A673 (cell line): ENCODE data around the gene ZMYM4.

Source experiments
- EZH2 ChIP-seq: fragments of 200-600 bp; sonication (generic); IDR thresholded peaks from 2 replicates; pipeline ENCODE4 v1.6.1; 2017; ENCODE audit warnings: borderline replicate concordance, low read depth, mild to moderate bottlenecking, mixed read lengths, antibody characterized with exemption, low read length; ENCODE audit not compliant: poor library complexity, severe bottlenecking
- TF ChIP-seq, protein P1 (sequence below): fragments of 300-800, 200-600 bp; sonication (generic); conservative IDR thresholded peaks from 2 replicates; pipeline ENCODE4 v1.5.1; 2017; ENCODE audit warnings: low read depth, mild to moderate bottlenecking, antibody characterized with exemption, low read length, moderate library complexity, mixed read lengths

DNA sequence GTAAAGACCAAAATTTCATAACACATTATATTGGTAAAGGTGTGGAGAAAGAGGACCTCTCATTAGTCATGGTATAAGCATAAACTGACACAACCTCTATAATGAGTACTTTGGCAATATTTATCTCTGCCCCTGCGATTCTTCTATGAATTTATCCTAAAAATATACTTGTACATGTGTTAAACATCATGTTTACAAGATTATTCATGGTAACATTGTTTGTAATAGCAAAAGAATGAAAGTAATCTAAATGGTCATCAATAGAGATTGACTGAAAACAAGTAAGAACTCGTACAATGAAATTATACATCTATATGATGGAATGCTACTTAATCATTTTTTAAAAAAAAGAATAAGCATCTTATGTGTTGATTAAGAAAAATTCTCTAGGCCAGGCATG, 192.3 kb downstream of the ZMYM4 start:
- TF ChIP-seq, protein P1, sequence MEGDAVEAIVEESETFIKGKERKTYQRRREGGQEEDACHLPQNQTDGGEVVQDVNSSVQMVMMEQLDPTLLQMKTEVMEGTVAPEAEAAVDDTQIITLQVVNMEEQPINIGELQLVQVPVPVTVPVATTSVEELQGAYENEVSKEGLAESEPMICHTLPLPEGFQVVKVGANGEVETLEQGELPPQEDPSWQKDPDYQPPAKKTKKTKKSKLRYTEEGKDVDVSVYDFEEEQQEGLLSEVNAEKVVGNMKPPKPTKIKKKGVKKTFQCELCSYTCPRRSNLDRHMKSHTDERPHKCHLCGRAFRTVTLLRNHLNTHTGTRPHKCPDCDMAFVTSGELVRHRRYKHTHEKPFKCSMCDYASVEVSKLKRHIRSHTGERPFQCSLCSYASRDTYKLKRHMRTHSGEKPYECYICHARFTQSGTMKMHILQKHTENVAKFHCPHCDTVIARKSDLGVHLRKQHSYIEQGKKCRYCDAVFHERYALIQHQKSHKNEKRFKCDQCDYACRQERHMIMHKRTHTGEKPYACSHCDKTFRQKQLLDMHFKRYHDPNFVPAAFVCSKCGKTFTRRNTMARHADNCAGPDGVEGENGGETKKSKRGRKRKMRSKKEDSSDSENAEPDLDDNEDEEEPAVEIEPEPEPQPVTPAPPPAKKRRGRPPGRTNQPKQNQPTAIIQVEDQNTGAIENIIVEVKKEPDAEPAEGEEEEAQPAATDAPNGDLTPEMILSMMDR = no peak
- no peak for TF ChIP-seq EZH2
